SK-N-SH (cell line): ENCODE data around the gene WHAMM. TPM values are rescaled to one million over a fixed set of nuclear protein-coding genes. Genes with fewer than 3 reads are reported as not detected.
A peak's percentile ranks its signal among the peaks of the same experiment; 100 is the strongest.

Experiments
- CTCF ChIA-PET: fragments of 300-600, 350-600 bp; formaldehyde crosslinking; extraction: SDS; loops from one replicate; lab custom pipeline; 2021; lab: Yijun Ruan, JAX
- POLR2A ChIA-PET: fragments of 350-600 bp; sonication (Branson Sonifier 250); formaldehyde crosslinking; extraction: SDS; loops from one replicate; lab custom pipeline; 2020; ENCODE audit warnings: antibody characterized with exemption, inconsistent platforms; lab: Yijun Ruan, JAX
- DNase-seq: peaks from one replicate; pipeline ENCODE4 v3.0.0; 2012
- H2AFZ ChIP-seq: fragments of 200-600 bp; sonication (generic); 2 replicates; pipeline ENCODE4 v1.8.1; 2016; ENCODE audit warnings: antibody characterized with exemption, mild to moderate bottlenecking, low read depth
- H3F3A ChIP-seq: fragments of 200-600 bp; sonication (generic); replicated peaks from 2 replicates; pipeline ENCODE3; 2016; ENCODE audit warnings: antibody characterized with exemption, mild to moderate bottlenecking; ENCODE audit not compliant: insufficient read depth
- H3K27ac ChIP-seq, 2 experiments: fragments of 200-500 bp in 1 of 2; fragments of 200-600 bp in 1 of 2; sonication (Bioruptor generic) in 1 of 2; sonication (generic), shearing (Covaris generic) in 1 of 2; 2 replicates each; pipeline versions ENCODE4 v1.5.1 to v1.6.1; 2014 to 2016; ENCODE audit warnings: low read depth in 2 of 2, inconsistent platforms in 1 of 2, low read length in 1 of 2, mild to moderate bottlenecking in 1 of 2, mixed read lengths in 1 of 2
- H3K27me3 ChIP-seq: fragments of 200-600 bp; sonication (generic), shearing (Covaris generic); 2 replicates; pipeline ENCODE4 v1.6.1; 2016; ENCODE audit warnings: mixed run types; ENCODE audit not compliant: insufficient read depth
- H3K36me3 ChIP-seq, 2 experiments: fragments of 200-500 bp in 1 of 2; fragments of 200-600 bp in 1 of 2; sonication (Bioruptor generic) in 1 of 2; sonication (generic) in 1 of 2; replicated peaks in 1 of 2; 2 replicates each; pipeline versions ENCODE3 to v1.5.1; 2014 to 2016; ENCODE audit warnings: low read length in 1 of 2, mild to moderate bottlenecking in 1 of 2; ENCODE audit not compliant: insufficient read depth in 2 of 2, control insufficient read depth in 1 of 2
- H3K4me1 ChIP-seq, 2 experiments: fragments of 200-500 bp in 1 of 2; fragments of 200-600 bp in 1 of 2; sonication (Bioruptor generic) in 1 of 2; sonication (generic), shearing (Covaris generic) in 1 of 2; 2 replicates each; pipeline versions ENCODE4 v1.5.1 to v1.6.1; 2014 to 2016; ENCODE audit warnings: low read depth in 1 of 2, low read length in 1 of 2, mixed run types in 1 of 2; ENCODE audit not compliant: insufficient read depth in 2 of 2, control insufficient read depth in 1 of 2
- H3K4me2 ChIP-seq: fragments of 200-600 bp; sonication (generic), shearing (Covaris generic); 2 replicates; pipeline ENCODE4 v1.6.1; 2017; ENCODE audit warnings: mixed run types
- H3K4me3 ChIP-seq, 2 experiments: fragments of 200-500 bp in 1 of 2; fragments of 200-600 bp in 1 of 2; sonication (Bioruptor generic) in 1 of 2; sonication (generic), shearing (Covaris generic) in 1 of 2; 2 replicates each; pipeline versions ENCODE4 v1.5.1 to v1.8.1; 2014 to 2016; ENCODE audit warnings: low read depth in 2 of 2, inconsistent platforms in 1 of 2, low read length in 1 of 2, mild to moderate bottlenecking in 1 of 2, mixed read lengths in 1 of 2, moderate library complexity in 1 of 2
- H3K79me2 ChIP-seq: fragments of 200-600 bp; sonication (generic); 2 replicates; pipeline ENCODE4 v1.8.1; 2017; ENCODE audit warnings: mild to moderate bottlenecking; ENCODE audit not compliant: insufficient read depth
- H3K9ac ChIP-seq: fragments of 200-600 bp; sonication (generic); 2 replicates; pipeline ENCODE4 v1.6.1; 2017; ENCODE audit warnings: mixed run types
- H3K9me2 ChIP-seq: fragments of 200-600 bp; sonication (generic); 2 replicates; pipeline ENCODE4 v1.6.1; 2017; ENCODE audit warnings: mixed run types
- H3K9me3 ChIP-seq: fragments of 200-600 bp; sonication (generic); 2 replicates; pipeline ENCODE4 v1.6.1; 2017; ENCODE audit warnings: mixed run types, mild to moderate bottlenecking, moderate library complexity
- H4K20me1 ChIP-seq: fragments of 200-600 bp; sonication (generic); 2 replicates; pipeline ENCODE4 v1.6.1; 2017; ENCODE audit warnings: mild to moderate bottlenecking, mixed run types; ENCODE audit not compliant: insufficient read depth
- EP300 ChIP-seq, 2 experiments: IDR thresholded peaks; 2 replicates each; pipeline versions ENCODE4 v1.4.0 to v1.6.1; 2012; ENCODE audit warnings: borderline replicate concordance in 1 of 2, low read depth in 1 of 2, low read length in 1 of 2
- EZH2phosphoT487 ChIP-seq: fragments of 200-600 bp; sonication (generic); IDR thresholded peaks from 2 replicates; pipeline ENCODE4 v1.6.1; 2017; ENCODE audit warnings: low read depth, mixed run types, mild to moderate bottlenecking, antibody characterized with exemption, moderate library complexity, borderline replicate concordance
- FOSL2 ChIP-seq: IDR thresholded peaks from 2 replicates; pipeline ENCODE4 v1.4.0; 2012; ENCODE audit warnings: low read depth, mild to moderate bottlenecking, moderate library complexity, borderline replicate concordance
- FOXM1 ChIP-seq: IDR thresholded peaks from 2 replicates; pipeline ENCODE4 v1.4.0; 2012; ENCODE audit warnings: low read depth, mild to moderate bottlenecking
- GABPA ChIP-seq: IDR thresholded peaks from 2 replicates; pipeline ENCODE4 v1.4.0; 2012; ENCODE audit warnings: low read depth, mild to moderate bottlenecking
- JUND ChIP-seq: IDR thresholded peaks from 2 replicates; pipeline ENCODE4 v1.4.0; 2012
- MAX ChIP-seq: IDR thresholded peaks from 2 replicates; pipeline ENCODE4 v1.4.0; 2012; ENCODE audit warnings: low read depth
- NFIC ChIP-seq: IDR thresholded peaks from 2 replicates; pipeline ENCODE4 v1.4.0; 2012; ENCODE audit warnings: borderline replicate concordance
- NRF1 ChIP-seq: IDR thresholded peaks from 2 replicates; pipeline ENCODE4 v1.6.1; 2012; ENCODE audit warnings: low read depth, mild to moderate bottlenecking, low read length
- RCOR1 ChIP-seq: fragments of 150-350 bp; IDR thresholded peaks from 2 replicates; pipeline ENCODE4 v1.6.1; 2017; ENCODE audit warnings: antibody characterized with exemption, low read length
- TCF12 ChIP-seq: IDR thresholded peaks from 2 replicates; pipeline ENCODE4 v1.4.0; 2012
- ZBTB33 ChIP-seq: IDR thresholded peaks from 2 replicates; pipeline ENCODE4 v1.4.0; 2012; ENCODE audit warnings: low read depth, borderline replicate concordance
- WGBS: methylation state at CpG from one replicate; pipeline ENCODE4 v1.1.6; 2017; ENCODE audit warnings: low lambda C conversion rate; 5-methylcytosine and 5-hydroxymethylcytosine counted together
- polyA plus RNA-seq, 3 experiments: library from polyadenylated mRNA; depleted of rRNA; stranded (reverse); fragments of >200 nt; gene quantifications; 2 replicates each; pipeline ENCODE4 v1.2.3, GENCODE V29; 2012

Gene WHAMM
- polyA plus RNA-seq, 1 of the 3 experiments (the other 2 are of a cell fraction) = 2.3 TPM

- Histone ChIP-seq H3K27me3 (no peaks in the 10 kb centered on the region), H4K20me1 (no peaks in the 10 kb centered on the region), H3K79me2 (no peaks in the 10 kb centered on the region), H3K4me1 (peaks cover 0 to 2% of the 10 kb centered on the region in 2 experiments; a peak in 2 of 4 replicates), H3K4me3 (no peak overlapping the region), H3K9me2 (no peaks in the 10 kb centered on the region), H3K4me2 (no peak overlapping the region), H3K9ac (no peak overlapping the region), H3K9me3 (no peaks in the 10 kb centered on the region), H3F3A (no peaks in the 10 kb centered on the region), H3K27ac (no peak overlapping the region), H3K36me3 (peaks cover 0 to 7% of the 10 kb centered on the region in 2 experiments), H2AFZ (no peak overlapping the region)
- WGBS = 90% methylated on average over 10 of the region's 10 CpGs
- TF ChIP-seq EZH2phosphoT487 = no peak
- no peak for TF ChIP-seq ZBTB33
- no peak for TF ChIP-seq NRF1
- no peak for TF ChIP-seq EP300 (IDR thresholded peaks at IDR 0.05; ENCODE audit: borderline replicate concordance in 1 of 2, low read depth in 1 of 2, low read length in 1 of 2)
- no peak for TF ChIP-seq FOXM1
- no peak for TF ChIP-seq RCOR1
- TF ChIP-seq GABPA = no peak
- TF ChIP-seq NFIC = no peak
- no peak for TF ChIP-seq TCF12
- ChIA-PET CTCF (interaction anchor here (1.0 kb wide), 1 partner anchor 20 kb away, joined by 3 read pairs; no protein-coding TSS in a partner anchor), POLR2A (no interaction called here)
- DNase-seq = no peak
Measured at GRCh38 chr15:82874961-82875360, 65.5 kb downstream of the WHAMM start.

- Histone ChIP-seq H3K27me3 (no peaks in the 10 kb centered on the region), H3K9me3 (no peaks in the 10 kb centered on the region), H3K9ac (no peak overlapping the region), H3K36me3 (peaks cover 0 to 7% of the 10 kb centered on the region in 2 experiments), H2AFZ (no peak overlapping the region), H3K4me2 (no peak overlapping the region), H3K4me3 (no peak overlapping the region), H3K27ac (no peak overlapping the region), H3K4me1 (peaks cover 0 to 2% of the 10 kb centered on the region in 2 experiments; a peak in 2 of 4 replicates), H3K79me2 (no peaks in the 10 kb centered on the region), H3F3A (no peaks in the 10 kb centered on the region), H4K20me1 (no peaks in the 10 kb centered on the region), H3K9me2 (no peaks in the 10 kb centered on the region)
- POLR2A ChIA-PET = no interaction called here
- 55% methylated on average over 7 of the region's 7 CpGs for WGBS
- TF ChIP-seq FOSL2 = 0 out of 2 replicates have a peak, but pooled peaks have one; percentile 2
- no peak for TF ChIP-seq MAX
- TF ChIP-seq JUND = peak; percentile 23
- DNase-seq = no peak
- CTCF ChIA-PET = interaction anchor here (1.0 kb wide), 1 partner anchor 20 kb away, joined by 3 read pairs; no protein-coding TSS in a partner anchor
Measured at GRCh38 chr15:82875411-82876003, 66.1 kb downstream of the WHAMM start.
